ENCODE results near the gene MRPL32.

MRPL32 gene

GRCh38 chr7:42950417-42950816 lies 18.2 kb downstream of the MRPL32 start:
- no peak overlapping the region for H3K9ac ChIP-seq (ENCODE audit: low read length)
- no peaks in the 10 kb centered on the region for H3K9me3 ChIP-seq (ENCODE audit: control insufficient read depth, low read length)
- no peaks in the 10 kb centered on the region for H3K36me3 ChIP-seq (ENCODE audit: control insufficient read depth in 1 of 2, insufficient read depth in 2 of 2, low read depth in 1 of 2, low read length in 2 of 2)
- DNase-seq: no peak
- no peaks in the 10 kb centered on the region for H3K79me1 ChIP-seq (replicated peaks; ENCODE audit: low read length, poor library complexity, severe bottlenecking)
- no peak overlapping the region for H3K14ac ChIP-seq (ENCODE audit: low read length in 2 of 2)
- H2AK5ac ChIP-seq (ENCODE audit: low read length, severe bottlenecking): no peak overlapping the region
- H2BK5ac ChIP-seq (ENCODE audit: low read depth, low read length, poor library complexity, severe bottlenecking): no peak overlapping the region
- no peak overlapping the region for H2BK15ac ChIP-seq (ENCODE audit: low read depth, poor library complexity, severe bottlenecking)
- H3K4me2 ChIP-seq (ENCODE audit: low read length, poor library complexity, severe bottlenecking): no peak overlapping the region
- 42% methylated on average over 2 of the region's 3 CpGs for WGBS
- H4K8ac ChIP-seq (ENCODE audit: low read length): no peak overlapping the region
- H3K4me1 ChIP-seq (ENCODE audit: control insufficient read depth, insufficient read depth, low read depth, low read length): no peaks in the 10 kb centered on the region
- no peak overlapping the region for H4K91ac ChIP-seq (ENCODE audit: low read length)
- no peak overlapping the region for H2AFZ ChIP-seq (ENCODE audit: low read depth, low read length)
- H3K4me3 ChIP-seq (ENCODE audit: insufficient read depth in 1 of 2, low read depth in 1 of 2, low read length in 2 of 2): no peak overlapping the region
- no peak overlapping the region for H3K27ac ChIP-seq (ENCODE audit: low read length, poor library complexity, severe bottlenecking)
- no peak overlapping the region for H3K4ac ChIP-seq (ENCODE audit: low read depth in 1 of 2, low read length in 2 of 2)
- H3K27me3 ChIP-seq (ENCODE audit: control insufficient read depth in 1 of 2, insufficient read depth in 1 of 2, low read length in 2 of 2): no peaks in the 10 kb centered on the region
- H2BK120ac ChIP-seq (ENCODE audit: low read depth, low read length): no peak overlapping the region
- no peak overlapping the region for H3K23ac ChIP-seq (ENCODE audit: low read length in 2 of 2)
- no peak overlapping the region for H2BK12ac ChIP-seq (ENCODE audit: low read length in 2 of 2)
- H3K18ac ChIP-seq (ENCODE audit: low read depth in 1 of 2, low read length in 2 of 2): no peak overlapping the region

- Histone ChIP-seq H2AFZ (ENCODE audit: low read depth, low read length) (no peak overlapping the region), H3K14ac (ENCODE audit: low read length in 2 of 2) (no peak overlapping the region), H4K91ac (ENCODE audit: low read length) (no peak overlapping the region), H2BK15ac (ENCODE audit: low read depth, poor library complexity, severe bottlenecking) (no peak overlapping the region), H3K36me3 (ENCODE audit: control insufficient read depth in 1 of 2, insufficient read depth in 2 of 2, low read depth in 1 of 2, low read length in 2 of 2) (no peaks in the 10 kb centered on the region), H2BK12ac (ENCODE audit: low read length in 2 of 2) (no peak overlapping the region), H3K18ac (ENCODE audit: low read depth in 1 of 2, low read length in 2 of 2) (no peak overlapping the region), H3K4me1 (ENCODE audit: control insufficient read depth, insufficient read depth, low read depth, low read length) (no peaks in the 10 kb centered on the region), H3K27ac (ENCODE audit: low read length, poor library complexity, severe bottlenecking) (no peak overlapping the region), H3K23ac (ENCODE audit: low read length in 2 of 2) (no peak overlapping the region), H4K8ac (ENCODE audit: low read length) (no peak overlapping the region), H2BK5ac (ENCODE audit: low read depth, low read length, poor library complexity, severe bottlenecking) (no peak overlapping the region), H3K4me3 (ENCODE audit: insufficient read depth in 1 of 2, low read depth in 1 of 2, low read length in 2 of 2) (no peak overlapping the region), H3K79me1 (replicated peaks; ENCODE audit: low read length, poor library complexity, severe bottlenecking) (no peaks in the 10 kb centered on the region), H3K4me2 (ENCODE audit: low read length, poor library complexity, severe bottlenecking) (no peak overlapping the region), H3K27me3 (ENCODE audit: control insufficient read depth in 1 of 2, insufficient read depth in 1 of 2, low read length in 2 of 2) (no peaks in the 10 kb centered on the region), H3K9ac (ENCODE audit: low read length) (no peak overlapping the region), H2AK5ac (ENCODE audit: low read length, severe bottlenecking) (no peak overlapping the region), H3K4ac (ENCODE audit: low read depth in 1 of 2, low read length in 2 of 2) (no peak overlapping the region), H3K9me3 (ENCODE audit: control insufficient read depth, low read length) (peaks cover 10% of the 10 kb centered on the region), H2BK120ac (ENCODE audit: low read depth, low read length) (no peak overlapping the region)
- WGBS: 82% methylated on average over 4 of the region's 4 CpGs
- no peak for DNase-seq
Observed at GRCh38 chr7:42952328-42952727, 20.2 kb downstream of the MRPL32 start.

GRCh38 chr7:42953994-42954393 lies 21.8 kb downstream of the MRPL32 start:
- H3K4ac ChIP-seq (ENCODE audit: low read depth in 1 of 2, low read length in 2 of 2): no peak overlapping the region
- H2BK5ac ChIP-seq (ENCODE audit: low read depth, low read length, poor library complexity, severe bottlenecking): no peak overlapping the region
- H2BK120ac ChIP-seq (ENCODE audit: low read depth, low read length): no peak overlapping the region
- 88% methylated on average over 3 of the region's 4 CpGs for WGBS
- H3K27me3 ChIP-seq (ENCODE audit: control insufficient read depth in 1 of 2, insufficient read depth in 1 of 2, low read length in 2 of 2): no peaks in the 10 kb centered on the region
- H3K18ac ChIP-seq (ENCODE audit: low read depth in 1 of 2, low read length in 2 of 2): no peak overlapping the region
- H2BK12ac ChIP-seq (ENCODE audit: low read length in 2 of 2): no peak overlapping the region
- H4K8ac ChIP-seq (ENCODE audit: low read length): no peak overlapping the region
- no peak overlapping the region for H3K23ac ChIP-seq (ENCODE audit: low read length in 2 of 2)
- no peak overlapping the region for H3K14ac ChIP-seq (ENCODE audit: low read length in 2 of 2)
- H4K91ac ChIP-seq (ENCODE audit: low read length): no peak overlapping the region
- H3K27ac ChIP-seq (ENCODE audit: low read length, poor library complexity, severe bottlenecking): no peak overlapping the region
- H2AFZ ChIP-seq (ENCODE audit: low read depth, low read length): no peak overlapping the region
- H3K4me2 ChIP-seq (ENCODE audit: low read length, poor library complexity, severe bottlenecking): no peak overlapping the region
- H2AK5ac ChIP-seq (ENCODE audit: low read length, severe bottlenecking): no peak overlapping the region
- no peak for DNase-seq
- H3K9me3 ChIP-seq (ENCODE audit: control insufficient read depth, low read length): peaks cover 10% of the 10 kb centered on the region
- H3K79me1 ChIP-seq (replicated peaks; ENCODE audit: low read length, poor library complexity, severe bottlenecking): no peaks in the 10 kb centered on the region
- no peak overlapping the region for H2BK15ac ChIP-seq (ENCODE audit: low read depth, poor library complexity, severe bottlenecking)
- H3K36me3 ChIP-seq (ENCODE audit: control insufficient read depth in 1 of 2, insufficient read depth in 2 of 2, low read depth in 1 of 2, low read length in 2 of 2): no peaks in the 10 kb centered on the region
- no peak overlapping the region for H3K9ac ChIP-seq (ENCODE audit: low read length)
- no peak overlapping the region for H3K4me3 ChIP-seq (ENCODE audit: insufficient read depth in 1 of 2, low read depth in 1 of 2, low read length in 2 of 2)
- no peaks in the 10 kb centered on the region for H3K4me1 ChIP-seq (ENCODE audit: control insufficient read depth, insufficient read depth, low read depth, low read length)

- H4K8ac ChIP-seq (ENCODE audit: low read length): no peak overlapping the region
- H3K79me1 ChIP-seq (replicated peaks; ENCODE audit: low read length, poor library complexity, severe bottlenecking): no peaks in the 10 kb centered on the region
- no peak overlapping the region for H2BK12ac ChIP-seq (ENCODE audit: low read length in 2 of 2)
- H3K27ac ChIP-seq (ENCODE audit: low read length, poor library complexity, severe bottlenecking): no peak overlapping the region
- no peaks in the 10 kb centered on the region for H3K36me3 ChIP-seq (ENCODE audit: control insufficient read depth in 1 of 2, insufficient read depth in 2 of 2, low read depth in 1 of 2, low read length in 2 of 2)
- H2AK5ac ChIP-seq (ENCODE audit: low read length, severe bottlenecking): no peak overlapping the region
- H3K9me3 ChIP-seq (ENCODE audit: control insufficient read depth, low read length): peaks cover 10% of the 10 kb centered on the region
- H3K18ac ChIP-seq (ENCODE audit: low read depth in 1 of 2, low read length in 2 of 2): no peak overlapping the region
- H2BK120ac ChIP-seq (ENCODE audit: low read depth, low read length): no peak overlapping the region
- H3K14ac ChIP-seq (ENCODE audit: low read length in 2 of 2): no peak overlapping the region
- H3K4me2 ChIP-seq (ENCODE audit: low read length, poor library complexity, severe bottlenecking): no peak overlapping the region
- H4K91ac ChIP-seq (ENCODE audit: low read length): no peak overlapping the region
- no peak overlapping the region for H3K9ac ChIP-seq (ENCODE audit: low read length)
- no peak overlapping the region for H2BK15ac ChIP-seq (ENCODE audit: low read depth, poor library complexity, severe bottlenecking)
- no peak overlapping the region for H3K23ac ChIP-seq (ENCODE audit: low read length in 2 of 2)
- H2BK5ac ChIP-seq (ENCODE audit: low read depth, low read length, poor library complexity, severe bottlenecking): no peak overlapping the region
- no peak overlapping the region for H3K4me3 ChIP-seq (ENCODE audit: insufficient read depth in 1 of 2, low read depth in 1 of 2, low read length in 2 of 2)
- H3K4ac ChIP-seq (ENCODE audit: low read depth in 1 of 2, low read length in 2 of 2): no peak overlapping the region
- H3K4me1 ChIP-seq (ENCODE audit: control insufficient read depth, insufficient read depth, low read depth, low read length): no peaks in the 10 kb centered on the region
- H2AFZ ChIP-seq (ENCODE audit: low read depth, low read length): no peak overlapping the region
- DNase-seq: no peak
- no peaks in the 10 kb centered on the region for H3K27me3 ChIP-seq (ENCODE audit: control insufficient read depth in 1 of 2, insufficient read depth in 1 of 2, low read length in 2 of 2)
Observed at GRCh38 chr7:42956062-42956461, 23.9 kb downstream of the MRPL32 start.

All from mesenchymal stem cell (in vitro differentiated cells and primary cell).